ENCODE measurements around the gene STK25.

GRCh38 chr2:241493092-241493491 lies 15.3 kb downstream of the STK25 start:
- TF ChIP-seq CTCF (conservative IDR thresholded peaks at IDR 0.05 in 1 of 2, IDR thresholded peaks at IDR 0.05 in 1 of 2; ENCODE audit: low read depth in 1 of 2, low read length in 2 of 2) (no peak), EZH2 (IDR thresholded peaks at IDR 0.05; ENCODE audit: low read length, missing control alignments) (no peak)

Data from fibroblast of lung (primary cell).